IMR-90 (cell line): ENCODE data around the gene TRPC1. TPM values are rescaled to one million over a fixed set of nuclear protein-coding genes. Genes with fewer than 3 reads are reported as not detected.

Experiments
- ATAC-seq: fragments of 200-7000 bp; cut with Tn5 transposase; 2 replicates; pipeline ENCODE4 v1.9.1; 2020; ENCODE audit warnings: low read depth, mild to moderate bottlenecking, moderate library complexity
- BruUV-seq: library from RNA; stranded (reverse); fragments of 400-500 nt; replicated peaks from 2 replicates; lab custom pipeline; 2021; lab: Mats Ljungman, UMichigan
- CTCF ChIA-PET: fragments of 300-600 bp; formaldehyde crosslinking; extraction: SDS; loops from one replicate; lab custom pipeline; 2021; ENCODE audit warnings: antibody characterized with exemption; lab: Yijun Ruan, JAX
- POLR2A ChIA-PET: fragments of 300-600 bp; sonication (Branson Sonifier 250); formaldehyde crosslinking; loops from one replicate; lab custom pipeline; 2022; ENCODE audit warnings: antibody characterized with exemption; ENCODE audit not compliant: unreplicated experiment; lab: Charles Lee
- DNase-seq: peaks from one replicate; pipeline ENCODE4 v3.0.0; 2013
- H2AFZ ChIP-seq: replicated peaks from 2 replicates; pipeline ENCODE3; 2013; ENCODE audit warnings: low read length, mild to moderate bottlenecking; ENCODE audit not compliant: poor library complexity
- H2AK5ac ChIP-seq: 2 replicates; pipeline ENCODE4 v1.6.1; 2013; ENCODE audit warnings: low read depth, low read length, inconsistent platforms
- H2AK9ac ChIP-seq: replicated peaks from 2 replicates; pipeline ENCODE3; 2013; ENCODE audit warnings: mild to moderate bottlenecking, low read depth, low read length, moderate library complexity; ENCODE audit not compliant: poor library complexity
- H2BK120ac ChIP-seq: 2 replicates; pipeline ENCODE4 v1.6.1; 2013; ENCODE audit warnings: low read depth, low read length, inconsistent platforms
- H2BK15ac ChIP-seq: 3 replicates; pipeline ENCODE4 v1.6.1; 2013; ENCODE audit warnings: low read depth, low read length, inconsistent platforms
- H2BK20ac ChIP-seq: 2 replicates; pipeline ENCODE4 v1.6.1; 2013; ENCODE audit warnings: low read depth, mild to moderate bottlenecking, inconsistent platforms, low read length, moderate library complexity
- H2BK5ac ChIP-seq: 2 replicates; pipeline ENCODE4 v1.6.1; 2013; ENCODE audit warnings: mild to moderate bottlenecking, low read depth, low read length, inconsistent platforms; ENCODE audit not compliant: poor library complexity, severe bottlenecking
- H3K14ac ChIP-seq: replicated peaks from 2 replicates; pipeline ENCODE4 v1.6.1; 2013; ENCODE audit warnings: low read depth, low read length, inconsistent platforms
- H3K18ac ChIP-seq: 2 replicates; pipeline ENCODE4 v1.6.1; 2013; ENCODE audit warnings: low read depth, low read length, control low read depth
- H3K23ac ChIP-seq: 2 replicates; pipeline ENCODE4 v1.6.1; 2013; ENCODE audit warnings: low read depth, low read length, inconsistent platforms
- H3K27ac ChIP-seq: 2 replicates; pipeline ENCODE4 v1.5.1; 2013; ENCODE audit warnings: mild to moderate bottlenecking, control low read depth, low read length; ENCODE audit not compliant: insufficient read depth
- H3K27me3 ChIP-seq: 2 replicates; pipeline ENCODE4 v1.6.1; 2013; ENCODE audit warnings: low read length; ENCODE audit not compliant: control insufficient read depth, insufficient read depth
- H3K36me3 ChIP-seq: 2 replicates; pipeline ENCODE4 v1.6.1; 2013; ENCODE audit warnings: low read length, mixed read lengths; ENCODE audit not compliant: control insufficient read depth, insufficient read depth
- H3K4ac ChIP-seq: 2 replicates; pipeline ENCODE4 v1.6.1; 2013; ENCODE audit warnings: low read depth, low read length, inconsistent platforms
- H3K4me1 ChIP-seq: 2 replicates; pipeline ENCODE4 v1.6.1; 2013; ENCODE audit warnings: low read length, mixed read lengths; ENCODE audit not compliant: control insufficient read depth, insufficient read depth
- H3K4me2 ChIP-seq: 2 replicates; pipeline ENCODE4 v1.6.1; 2013; ENCODE audit warnings: low read depth, mild to moderate bottlenecking, control low read depth, low read length, moderate library complexity
- H3K4me3 ChIP-seq: 2 replicates; pipeline ENCODE4 v1.5.1; 2013; ENCODE audit warnings: low read depth, mild to moderate bottlenecking, control low read depth, low read length, moderate library complexity; ENCODE audit not compliant: insufficient read depth
- H3K56ac ChIP-seq: 2 replicates; pipeline ENCODE4 v1.6.1; 2013; ENCODE audit warnings: low read length, inconsistent platforms; ENCODE audit not compliant: insufficient read depth; ENCODE audit errors: extremely low read depth
- H3K79me1 ChIP-seq, 2 experiments: 2 replicates each; pipeline ENCODE4 v1.6.1; 2013; ENCODE audit warnings: low read length in 2 of 2, inconsistent platforms in 1 of 2, low read depth in 1 of 2
- H3K9ac ChIP-seq: 2 replicates; pipeline ENCODE4 v1.6.1; 2013; ENCODE audit warnings: low read depth, low read length, control low read depth
- H3K9me1 ChIP-seq: 2 replicates; pipeline ENCODE4 v1.6.1; 2013; ENCODE audit warnings: low read length, inconsistent platforms; ENCODE audit not compliant: insufficient read depth
- H3K9me3 ChIP-seq: 2 replicates; pipeline ENCODE4 v1.6.1; 2013; ENCODE audit warnings: low read length; ENCODE audit not compliant: control insufficient read depth, insufficient read depth
- H4K20me1 ChIP-seq: 2 replicates; pipeline ENCODE4 v1.6.1; 2013; ENCODE audit warnings: low read length, inconsistent platforms; ENCODE audit not compliant: insufficient read depth
- H4K5ac ChIP-seq: 2 replicates; pipeline ENCODE4 v1.6.1; 2013; ENCODE audit warnings: mild to moderate bottlenecking, low read depth, low read length, control low read depth
- H4K8ac ChIP-seq, 2 experiments: 2 replicates each; pipeline ENCODE4 v1.6.1; 2013; ENCODE audit warnings: low read depth in 2 of 2, low read length in 2 of 2, control low read depth in 1 of 2, inconsistent platforms in 1 of 2
- H4K91ac ChIP-seq: 2 replicates; pipeline ENCODE4 v1.6.1; 2013; ENCODE audit warnings: low read depth, low read length, inconsistent platforms; ENCODE audit not compliant: insufficient read depth
- BHLHE40 ChIP-seq: fragments of 150-350 bp; IDR thresholded peaks from 2 replicates; pipeline ENCODE4 v1.6.1; 2016; ENCODE audit warnings: mild to moderate bottlenecking, low read depth, low read length
- CEBPB ChIP-seq: IDR thresholded peaks from 2 replicates; pipeline ENCODE4 v1.6.1; 2012; ENCODE audit warnings: low read depth, low read length, improper control_type of control experiment
- CHD1 ChIP-seq: IDR thresholded peaks from 2 replicates; pipeline ENCODE4 v1.6.1; 2012; ENCODE audit warnings: low read depth, low read length, improper control_type of control experiment
- FOS ChIP-seq: fragments of 150-350 bp; IDR thresholded peaks from 2 replicates; pipeline ENCODE4 v1.6.1; 2016; ENCODE audit warnings: low read depth, low read length
- MAFK ChIP-seq: IDR thresholded peaks from 2 replicates; pipeline ENCODE4 v1.6.1; 2012; ENCODE audit warnings: low read depth, low read length, improper control_type of control experiment
- MAZ ChIP-seq: IDR thresholded peaks from 2 replicates; pipeline ENCODE4 v1.6.1; 2012; ENCODE audit warnings: low read depth, mild to moderate bottlenecking, low read length, improper control_type of control experiment, moderate library complexity, borderline replicate concordance
- MXI1 ChIP-seq: IDR thresholded peaks from 2 replicates; pipeline ENCODE4 v1.6.1; 2012; ENCODE audit warnings: low read depth, mild to moderate bottlenecking, low read length, moderate library complexity, borderline replicate concordance
- NFE2L2 ChIP-seq: fragments of 150-350 bp; IDR thresholded peaks from 2 replicates; pipeline ENCODE4 v1.6.1; 2016; ENCODE audit warnings: low read depth, mild to moderate bottlenecking, low read length
- POLR2A ChIP-seq: IDR thresholded peaks from 2 replicates; pipeline ENCODE4 v1.6.1; 2012; ENCODE audit warnings: mild to moderate bottlenecking, low read depth, low read length
- RAD21 ChIP-seq: IDR thresholded peaks from 2 replicates; pipeline ENCODE4 v1.6.1; 2012; ENCODE audit warnings: low read length, improper control_type of control experiment
- RCOR1 ChIP-seq: IDR thresholded peaks from 2 replicates; pipeline ENCODE4 v1.6.1; 2012; ENCODE audit warnings: mild to moderate bottlenecking, low read length, improper control_type of control experiment; ENCODE audit not compliant: insufficient replicate concordance
- RFX5 ChIP-seq: IDR thresholded peaks from 2 replicates; pipeline ENCODE4 v1.8.0; 2012; ENCODE audit warnings: low read depth, mild to moderate bottlenecking, low read length, moderate library complexity
- SMC3 ChIP-seq: fragments of 150-350 bp; IDR thresholded peaks from 2 replicates; pipeline ENCODE4 v1.6.1; 2016; ENCODE audit warnings: low read depth, mild to moderate bottlenecking, antibody characterized with exemption, low read length, moderate library complexity
- USF2 ChIP-seq: fragments of 150-350 bp; IDR thresholded peaks from 2 replicates; pipeline ENCODE4 v1.6.1; 2017; ENCODE audit warnings: mild to moderate bottlenecking, antibody characterized with exemption, low read length, low read depth
- WGBS, 2 experiments: methylation state at CpG; one replicate each; pipeline versions ENCODE4 v1.1.5 to v1.1.7; 2013; ENCODE audit warnings: missing lambda C conversion rate in 2 of 2; ENCODE audit not compliant: insufficient read length in 1 of 2; ENCODE audit errors: extremely low coverage in 2 of 2; 5-methylcytosine and 5-hydroxymethylcytosine counted together
- dilution Hi-C: fragments of 300-500 bp; cut with HindIII; formaldehyde crosslinking; loops from one replicate; pipeline ENCODE4 v1.14.3; 2018; ENCODE audit warnings: low sequenced_read_pairs; ENCODE audit not compliant: unreplicated experiment
- in situ Hi-C: fragments of 300-500 bp; cut with MboI; formaldehyde crosslinking; loops from 3 replicates; pipeline ENCODE4 v1.14.3; 2019; ENCODE audit warnings: low sequenced_read_pairs, inconsistent platforms, mixed read lengths
- intact Hi-C: fragments of 100-400 bp; cut with micrococcal nuclease; formaldehyde crosslinking; loops from 2 replicates; pipeline ENCODE4 v1.10.0; 2022
- polyA plus RNA-seq, 3 experiments: library from polyadenylated mRNA; depleted of rRNA; stranded (reverse); fragments of >200 nt; gene quantifications; 2 replicates each; pipeline ENCODE4 v1.2.3, GENCODE V29; 2012; ENCODE audit warnings: low replicate concordance in 1 of 3
- total RNA-seq: library from RNA; depleted of rRNA; stranded (reverse); fragments of >200 nt; gene quantifications from 2 replicates; pipeline ENCODE4 v1.2.3, GENCODE V29; 2012
- TF ChIP-seq, protein P1 (sequence below): conservative IDR thresholded peaks from 2 replicates; pipeline ENCODE4 v1.5.1; 2012; ENCODE audit warnings: mild to moderate bottlenecking, low read depth, low read length, improper control_type of control experiment
- TF ChIP-seq, protein P2 (sequence below): fragments of 150-350 bp; IDR thresholded peaks from 2 replicates; pipeline ENCODE4 v1.6.1; 2016; ENCODE audit warnings: low read depth, mild to moderate bottlenecking, low read length, moderate library complexity, borderline replicate concordance

The TRPC1 gene
- total and polyA plus RNA-seq, 2 of the 4 experiments (the other 2 are of a cell fraction) = 5.9 to 7.2 TPM

DNA sequence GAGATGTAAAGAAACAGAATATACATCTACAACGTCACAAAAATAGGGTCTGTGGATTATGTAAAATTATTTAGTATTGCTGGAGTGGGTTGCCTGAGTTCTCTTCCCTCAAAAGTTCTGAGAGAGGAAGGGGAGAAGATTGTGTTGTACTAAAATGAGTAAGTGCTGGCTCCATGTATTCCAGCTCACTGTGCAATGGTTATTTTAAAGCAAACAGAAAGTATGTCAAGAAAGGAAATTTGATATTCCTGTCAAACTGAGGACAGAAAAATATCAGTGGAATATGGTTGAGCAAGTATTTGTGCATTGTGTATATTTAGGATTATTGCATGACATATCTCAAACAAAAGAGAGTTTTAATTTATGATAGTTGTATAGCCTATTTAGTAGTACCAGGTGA lies 2.2 kb downstream of the TRPC1 start:
- CTCF ChIA-PET = interaction anchor here (1.5 kb wide), 1 partner anchor 116 kb away, joined by 4 read pairs; no protein-coding TSS in a partner anchor
- no peak overlapping the region for H2BK5ac ChIP-seq
- H2BK15ac ChIP-seq = no peak overlapping the region
- no peak for TF ChIP-seq CEBPB
- no peak for TF ChIP-seq RAD21
- TF ChIP-seq RCOR1 = no peak
- TF ChIP-seq, protein P1, sequence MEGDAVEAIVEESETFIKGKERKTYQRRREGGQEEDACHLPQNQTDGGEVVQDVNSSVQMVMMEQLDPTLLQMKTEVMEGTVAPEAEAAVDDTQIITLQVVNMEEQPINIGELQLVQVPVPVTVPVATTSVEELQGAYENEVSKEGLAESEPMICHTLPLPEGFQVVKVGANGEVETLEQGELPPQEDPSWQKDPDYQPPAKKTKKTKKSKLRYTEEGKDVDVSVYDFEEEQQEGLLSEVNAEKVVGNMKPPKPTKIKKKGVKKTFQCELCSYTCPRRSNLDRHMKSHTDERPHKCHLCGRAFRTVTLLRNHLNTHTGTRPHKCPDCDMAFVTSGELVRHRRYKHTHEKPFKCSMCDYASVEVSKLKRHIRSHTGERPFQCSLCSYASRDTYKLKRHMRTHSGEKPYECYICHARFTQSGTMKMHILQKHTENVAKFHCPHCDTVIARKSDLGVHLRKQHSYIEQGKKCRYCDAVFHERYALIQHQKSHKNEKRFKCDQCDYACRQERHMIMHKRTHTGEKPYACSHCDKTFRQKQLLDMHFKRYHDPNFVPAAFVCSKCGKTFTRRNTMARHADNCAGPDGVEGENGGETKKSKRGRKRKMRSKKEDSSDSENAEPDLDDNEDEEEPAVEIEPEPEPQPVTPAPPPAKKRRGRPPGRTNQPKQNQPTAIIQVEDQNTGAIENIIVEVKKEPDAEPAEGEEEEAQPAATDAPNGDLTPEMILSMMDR = no peak
- no peak for TF ChIP-seq MAZ
- TF ChIP-seq RFX5 = no peak
- TF ChIP-seq MAFK = no peak
- no peak for TF ChIP-seq SMC3
- no peak for TF ChIP-seq FOS
- TF ChIP-seq CHD1 = no peak
- TF ChIP-seq BHLHE40 = no peak
- no peak for TF ChIP-seq POLR2A
- no peak for TF ChIP-seq MXI1
- TF ChIP-seq USF2 = no peak
- TF ChIP-seq, protein P2, sequence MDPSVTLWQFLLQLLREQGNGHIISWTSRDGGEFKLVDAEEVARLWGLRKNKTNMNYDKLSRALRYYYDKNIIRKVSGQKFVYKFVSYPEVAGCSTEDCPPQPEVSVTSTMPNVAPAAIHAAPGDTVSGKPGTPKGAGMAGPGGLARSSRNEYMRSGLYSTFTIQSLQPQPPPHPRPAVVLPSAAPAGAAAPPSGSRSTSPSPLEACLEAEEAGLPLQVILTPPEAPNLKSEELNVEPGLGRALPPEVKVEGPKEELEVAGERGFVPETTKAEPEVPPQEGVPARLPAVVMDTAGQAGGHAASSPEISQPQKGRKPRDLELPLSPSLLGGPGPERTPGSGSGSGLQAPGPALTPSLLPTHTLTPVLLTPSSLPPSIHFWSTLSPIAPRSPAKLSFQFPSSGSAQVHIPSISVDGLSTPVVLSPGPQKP = no peak
- no peak for TF ChIP-seq NFE2L2
- no peak overlapping the region for H2BK120ac ChIP-seq
- no TSS peak for BruUV-seq
- DNase-seq (no peak), ATAC-seq (no peak)
- intact Hi-C loops (loop anchor here (5.0 kb wide), 1 partner anchor 246 kb away; no protein-coding TSS in a partner anchor), in situ Hi-C loops (no loop called here), dilution Hi-C loops (no loop called here)
- POLR2A ChIA-PET = interaction anchor here (0.6 kb wide), 1 partner anchor 1025 kb away, joined by 4 read pairs; no protein-coding TSS in a partner anchor
- H3K4ac ChIP-seq = no peak overlapping the region
- H4K8ac ChIP-seq = no peak overlapping the region
- H3K23ac ChIP-seq = peak overlapping the region; percentile 47; the same call in 1 of the 2 replicates
- no peak overlapping the region for H2AFZ ChIP-seq
- no peak overlapping the region for H2AK9ac ChIP-seq
- H3K27ac ChIP-seq = no peak overlapping the region
- no peak overlapping the region for H2AK5ac ChIP-seq
- H3K27me3 ChIP-seq = no peaks in the 10 kb centered on the region
- H3K56ac ChIP-seq = no peak overlapping the region
- H3K14ac ChIP-seq = no peak overlapping the region
- no peaks in the 10 kb centered on the region; the same call in 1 of the 2 replicates for H3K36me3 ChIP-seq
- no peaks in the 10 kb centered on the region for H4K20me1 ChIP-seq
- H3K4me2 ChIP-seq = peak overlapping the region; percentile 1; the same call in 1 of the 2 replicates
- no peak overlapping the region for H3K18ac ChIP-seq
- H3K4me1 ChIP-seq = peaks cover 2% of the 10 kb centered on the region; the same call in 1 of the 2 replicates
- no peak overlapping the region for H3K4me3 ChIP-seq
- no peaks in the 10 kb centered on the region for H3K9me1 ChIP-seq
- peaks cover 11 to 12% of the 10 kb centered on the region in 2 experiments for H3K79me1 ChIP-seq
- H4K5ac ChIP-seq = no peak overlapping the region
- no peak overlapping the region for H2BK20ac ChIP-seq
- no peak overlapping the region for H3K9ac ChIP-seq
- no peak overlapping the region for H4K91ac ChIP-seq
- H3K9me3 ChIP-seq = no peaks in the 10 kb centered on the region
- no CpG with 5 or more reads among the region's 1 CpG for WGBS, 2 experiments
